NCI-H1092 (cell line): ENCODE measurements around the gene BORCS6.

Experiments used
- DNase-seq: peaks from one replicate; lab custom pipeline; 2025; lab: John Stamatoyannopoulos, UW

The BORCS6 gene

GRCh38 chr17:8154608-8155155, 35.3 kb downstream of the BORCS6 start:
- no peak for DNase-seq

GRCh38 chr17:8153957-8154607, 35.9 kb downstream of the BORCS6 start:
- DNase-seq = no peak

GRCh38 chr17:8153525-8153956, 36.4 kb downstream of the BORCS6 start:
- no peak for DNase-seq

- no peak for DNase-seq
These were observed 36.9 kb downstream of the BORCS6 start for GRCh38 chr17:8153031-8153451.

- peak; percentile 80 for DNase-seq
These were observed 37.7 kb downstream of the BORCS6 start, which contains the start of gene PER1 for GRCh38 chr17:8152112-8152775. Gene PER1, minus strand, starts transcription at chr17:8152404. Its CDS starts 1,698 bp downstream, at chr17:8150706.

GRCh38 chr17:8151641-8152111, 38.3 kb downstream of the BORCS6 start:
- no peak for DNase-seq

GRCh38 chr17:8151120-8151640, 38.8 kb downstream of the BORCS6 start:
- DNase-seq = peak; percentile 44

GRCh38 chr17:8150194-8151119, 39.5 kb downstream of the BORCS6 start:
- DNase-seq = no peak

- no peak for DNase-seq
These were observed 40.4 kb downstream of the BORCS6 start for GRCh38 chr17:8149419-8150193.

- DNase-seq = no peak
These were observed 41.4 kb downstream of the BORCS6 start for GRCh38 chr17:8148560-8148959.

- DNase-seq = no peak
These were observed 42.1 kb downstream of the BORCS6 start for GRCh38 chr17:8147805-8148404.

GRCh38 chr17:8147141-8147804, 42.7 kb downstream of the BORCS6 start:
- DNase-seq = no peak

GRCh38 chr17:8146381-8147140, 43.4 kb downstream of the BORCS6 start:
- no peak for DNase-seq

GRCh38 chr17:8145811-8146210, 44.2 kb downstream of the BORCS6 start:
- no peak for DNase-seq

GRCh38 chr17:8144401-8145231, 45.4 kb downstream of the BORCS6 start:
- no peak for DNase-seq

GRCh38 chr17:8143581-8144400, 46.2 kb downstream of the BORCS6 start:
- no peak for DNase-seq

- no peak for DNase-seq
These were observed 46.9 kb downstream of the BORCS6 start for GRCh38 chr17:8142887-8143580.
